GM12878 (cell line): Measurements from ENCODE around the gene IFNK. TPM values are rescaled to one million over a fixed set of nuclear protein-coding genes. Genes with fewer than 3 reads are reported as not detected.
"Not testable (repeated sequence)": the region's sequence is repeated elsewhere in the genome, so short reads cannot be mapped to it uniquely, and the experiment has no call there.

Source experiments
- ATAC-seq: fragments of 200-7000 bp; cut with Tn5 transposase; 3 replicates; pipeline ENCODE4 v1.9.1; 2020; ENCODE audit warnings: mild to moderate bottlenecking, moderate library complexity
- BruUV-seq: library from RNA; stranded (reverse); fragments of 400-500 nt; replicated peaks from 2 replicates; lab custom pipeline; 2021; lab: Mats Ljungman, UMichigan
- CTCF ChIA-PET: fragments of 300-600 bp; sonication (Branson Sonifier 250); formaldehyde crosslinking; extraction: SDS; loops from one replicate; lab custom pipeline; 2021; ENCODE audit warnings: inconsistent platforms; lab: Yijun Ruan, JAX
- POLR2A ChIA-PET: fragments of 350-600 bp; formaldehyde crosslinking; extraction: SDS; loops from one replicate; lab custom pipeline; 2021; ENCODE audit warnings: inconsistent platforms; lab: Charles Lee
- RAD21 ChIA-PET: fragments of 300-600 bp; sonication (Branson Sonifier 250); formaldehyde crosslinking; loops from one replicate; lab custom pipeline; 2023; ENCODE audit warnings: antibody characterized with exemption; ENCODE audit not compliant: unreplicated experiment; lab: Charles Lee
- SMC1A ChIA-PET: fragments of 300-600 bp; sonication (Branson Sonifier 250); formaldehyde crosslinking; loops from one replicate; lab custom pipeline; 2023; ENCODE audit not compliant: unreplicated experiment, uncharacterized antibody; lab: Charles Lee
- DNase-seq: peaks from one replicate; pipeline ENCODE4 v3.0.0-alpha.2; 2011; ENCODE audit warnings: low read depth, low spot score
- FAIRE-seq: peaks from 3 replicates; lab custom pipeline; 2011; peaks lifted over from hg19 to GRCh38; lab: Jason Lieb, UNC
- H2AFZ ChIP-seq: 2 replicates; pipeline ENCODE4 v1.6.0; 2011; ENCODE audit warnings: low read depth, low read length, control low read depth; ENCODE audit not compliant: control insufficient read depth
- H3K27ac ChIP-seq: 2 replicates; pipeline ENCODE4 v1.5.1; 2011; ENCODE audit warnings: control low read depth; ENCODE audit not compliant: control insufficient read depth, insufficient read depth
- H3K27me3 ChIP-seq, 2 experiments: replicated peaks in 1 of 2; 2 replicates each; pipeline versions ENCODE4 v1.6.0 to v1.6.1; 2011; ENCODE audit warnings: low read length in 1 of 2; ENCODE audit not compliant: control insufficient read depth in 2 of 2, insufficient read depth in 2 of 2
- H3K36me3 ChIP-seq, 2 experiments: 2 replicates each; pipeline ENCODE4 v1.5.1; 2011; ENCODE audit warnings: low read length in 1 of 2; ENCODE audit not compliant: control insufficient read depth in 2 of 2, insufficient read depth in 2 of 2
- H3K4me1 ChIP-seq: 2 replicates; pipeline ENCODE4 v1.6.1; 2011; ENCODE audit warnings: mild to moderate bottlenecking, low read length, moderate library complexity, mixed read lengths; ENCODE audit not compliant: control insufficient read depth, insufficient read depth
- H3K4me2 ChIP-seq: 2 replicates; pipeline ENCODE4 v1.6.0; 2011; ENCODE audit warnings: control low read depth; ENCODE audit not compliant: control insufficient read depth, insufficient read depth
- H3K4me3 ChIP-seq: fragments of 200-600 bp; sonication (generic); 2 replicates; pipeline ENCODE4 v1.5.1; 2016
- H3K79me2 ChIP-seq: 2 replicates; pipeline ENCODE4 v1.6.0; 2011; ENCODE audit warnings: low read length; ENCODE audit not compliant: control insufficient read depth, insufficient read depth
- H3K9ac ChIP-seq: 2 replicates; pipeline ENCODE4 v1.8.0; 2011; ENCODE audit warnings: low read length, control low read depth, mixed read lengths; ENCODE audit not compliant: control insufficient read depth, insufficient read depth
- H3K9me3 ChIP-seq: replicated peaks from 3 replicates; pipeline ENCODE4 v1.5.1; 2011; ENCODE audit warnings: mild to moderate bottlenecking, low read length; ENCODE audit not compliant: control insufficient read depth, insufficient read depth
- H4K20me1 ChIP-seq: 2 replicates; pipeline ENCODE4 v1.6.0; 2011; ENCODE audit not compliant: control insufficient read depth, insufficient read depth
- ATF7 ChIP-seq: fragments of 450-650 bp; IDR thresholded peaks from 2 replicates; pipeline ENCODE4 v1.6.1; 2016; ENCODE audit warnings: low read depth, mild to moderate bottlenecking
- ETV6 ChIP-seq, 2 experiments: fragments of 450-650 bp in 1 of 2; IDR thresholded peaks in 1 of 2; conservative IDR thresholded peaks in 1 of 2; 2 replicates each; pipeline ENCODE4 v1.6.1; 2014; ENCODE audit warnings: antibody characterized with exemption in 1 of 2, borderline replicate concordance in 1 of 2, low read depth in 1 of 2, mild to moderate bottlenecking in 1 of 2, moderate library complexity in 1 of 2
- EZH2 ChIP-seq: IDR thresholded peaks from 2 replicates; pipeline ENCODE4 v1.6.1; 2012; ENCODE audit warnings: low read depth, mild to moderate bottlenecking, control low read depth, inconsistent platforms, low read length, borderline replicate concordance; ENCODE audit not compliant: control insufficient read depth
- KLF5 ChIP-seq: fragments of 450-650 bp; IDR thresholded peaks from 2 replicates; pipeline ENCODE4 v1.6.1; 2014; ENCODE audit warnings: mild to moderate bottlenecking; ENCODE audit not compliant: partially characterized antibody
- NFIC ChIP-seq: IDR thresholded peaks from 2 replicates; pipeline ENCODE4 v1.6.1; 2012; ENCODE audit warnings: low read depth, mild to moderate bottlenecking, inconsistent platforms, low read length, moderate library complexity
- PBX3 ChIP-seq: IDR thresholded peaks from 2 replicates; pipeline ENCODE4 v1.6.1; 2011; ENCODE audit warnings: mild to moderate bottlenecking, low read depth, low read length, moderate library complexity; ENCODE audit not compliant: insufficient replicate concordance
- PML ChIP-seq: IDR thresholded peaks from 2 replicates; pipeline ENCODE4 v1.6.1; 2012; ENCODE audit warnings: low read length, inconsistent platforms
- RAD51 ChIP-seq: fragments of 450-650 bp; IDR thresholded peaks from 2 replicates; pipeline ENCODE4 v1.6.1; 2016; ENCODE audit warnings: moderate library complexity, mild to moderate bottlenecking, inconsistent platforms
- SRF ChIP-seq, 2 experiments: IDR thresholded peaks; 2 replicates each; pipeline ENCODE4 v1.6.1; 2011; ENCODE audit warnings: low read depth in 2 of 2, low read length in 2 of 2, mild to moderate bottlenecking in 1 of 2, moderate library complexity in 1 of 2
- STAT3 ChIP-seq: IDR thresholded peaks from 2 replicates; pipeline ENCODE4 v1.6.1; 2011; ENCODE audit warnings: low read depth, low read length, improper control_type of control experiment
- WGBS: methylation state at CpG from one replicate; pipeline ENCODE4 v1.1.6; 2016; ENCODE audit warnings: low lambda C conversion rate; ENCODE audit not compliant: insufficient replicate concordance, insufficient coverage; ENCODE audit errors: missing lambda C conversion rate; 5-methylcytosine and 5-hydroxymethylcytosine counted together
- in situ Hi-C: fragments of 300-500 bp; cut with MboI; formaldehyde crosslinking; loops from 9 replicates; pipeline ENCODE4 v1.14.3; 2018; ENCODE audit warnings: mixed read lengths
- intact Hi-C: fragments of 100-400 bp; cut with micrococcal nuclease; formaldehyde crosslinking; loops from one replicate; pipeline ENCODE4 v1.14.2; 2022; ENCODE audit not compliant: unreplicated experiment
- polyA plus RNA-seq, 11 experiments: library from polyadenylated mRNA; depleted of rRNA in 4 of 11; unstranded in 6 of 11; stranded (reverse) in 5 of 11; fragments of >200 nt; fragmentation: Nextera tagmentation in 4 of 11; fragmentation: Illumina TruSeq in 1 of 11; extraction: Ambion mirVana in 4 of 11; extraction: Trizol in 1 of 11; gene quantifications; 1 replicate in 1 of 11; 2 replicates in 10 of 11; pipeline versions ENCODE4 v1.2.1 to v1.2.3, GENCODE V29; 2011 to 2016; ENCODE audit warnings: inconsistent platforms in 2 of 11, missing spikeins in 2 of 11, low read depth in 1 of 11
- total RNA-seq, 4 experiments: library from RNA; depleted of rRNA in 3 of 4; stranded (reverse); fragments of >200 nt in 3 of 4; fragmentation: Illumina TruSeq in 1 of 4; extraction: Trizol in 1 of 4; gene quantifications; 2 replicates each; pipeline versions ENCODE4 v1.2.1 to v1.2.3, GENCODE V29; 2013 to 2021

IFNK gene
- total and polyA plus RNA-seq, 10 of the 15 experiments (the other 5 are each of a cell fraction or from before 2014, with no cell fraction given): 0.06 TPM; not detected in 9

GRCh38 chr9:27499451-27499850, 24.6 kb upstream of the IFNK start (continued):
- no peak for TF ChIP-seq SRF (IDR thresholded peaks at IDR 0.05; ENCODE audit: low read depth in 2 of 2, low read length in 2 of 2)
- TF ChIP-seq RAD51: no peak
- TF ChIP-seq PML: no peak
- TF ChIP-seq NFIC: 0 out of 2 replicates have a peak, but pooled peaks have one; percentile 29
- TF ChIP-seq ATF7: no peak
- no peak for TF ChIP-seq KLF5
- no peak for TF ChIP-seq PBX3
- TF ChIP-seq STAT3: no peak
- TF ChIP-seq EZH2: no peak
- TF ChIP-seq ETV6 (conservative IDR thresholded peaks at IDR 0.05 in 1 of 2, IDR thresholded peaks at IDR 0.05 in 1 of 2; ENCODE audit: borderline replicate concordance in 1 of 2, low read depth in 1 of 2): peak in 1 of 2 experiments; percentile 14; a peak in 1 of 4 replicates
- TF ChIP-seq, all 136 proteins: peak for 3

GRCh38 chr9:27500902-27501301, 23.2 kb upstream of the IFNK start:
- H3K4me3 ChIP-seq, ATAC-seq, SMC1A ChIA-PET, BruUV-seq, H3K79me2 ChIP-seq, H3K4me1 ChIP-seq, H2AFZ ChIP-seq, POLR2A ChIA-PET, H3K27me3 ChIP-seq, H3K27ac ChIP-seq, H3K9me3 ChIP-seq, H4K20me1 ChIP-seq, H3K36me3 ChIP-seq, RAD21 ChIA-PET, in situ Hi-C loops, intact Hi-C loops, H3K9ac ChIP-seq, CTCF ChIA-PET, DNase-seq, H3K4me2 ChIP-seq, FAIRE-seq: not testable (repeated sequence)
- 71% methylated on average over 3 of the region's 3 CpGs for WGBS
